GM19240 (cell line): ENCODE measurements around the gene YIF1A.
"Not testable (repeated sequence)": the region's sequence is repeated elsewhere in the genome, so short reads cannot be mapped to it uniquely, and the experiment has no call there.

Experiments
- DNase-seq: peaks from one replicate; pipeline ENCODE4 v3.0.0; 2011; ENCODE audit warnings: low spot score; ENCODE audit not compliant: insufficient read length

The YIF1A gene

DNA sequence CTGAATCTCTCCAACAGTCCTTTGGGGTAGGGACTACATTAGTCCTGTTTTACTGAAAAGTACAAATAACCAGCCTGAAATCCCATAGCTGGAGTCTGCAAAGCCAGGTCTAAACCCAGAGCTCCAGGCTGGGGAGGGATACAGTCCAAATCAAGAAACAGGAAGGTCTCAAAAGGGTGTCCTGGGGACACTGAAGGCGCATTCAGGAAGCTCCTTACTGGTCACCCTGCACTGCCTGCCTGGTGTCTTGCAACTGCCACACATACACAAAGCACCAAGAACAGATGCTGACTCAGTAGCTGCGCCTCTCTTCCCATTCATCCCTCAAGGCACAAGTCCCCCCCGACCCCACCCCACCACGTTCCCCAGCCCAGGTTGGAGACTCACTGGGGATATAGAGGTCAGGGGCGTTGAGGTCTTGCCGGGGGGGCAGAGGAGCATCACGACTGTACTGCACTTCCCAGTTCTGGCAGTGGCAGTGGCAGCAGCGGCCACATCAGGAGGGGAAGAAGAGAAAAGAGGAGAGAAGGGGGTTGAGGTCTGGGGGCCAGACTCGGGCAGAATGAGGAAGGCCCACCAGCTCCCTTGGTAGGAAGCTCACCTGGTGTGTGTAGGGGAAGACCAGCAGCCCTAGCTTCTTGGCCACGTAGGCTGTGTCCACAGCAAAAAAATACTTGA, 1.6 kb downstream of the YIF1A start:
- no peak for DNase-seq

DNA sequence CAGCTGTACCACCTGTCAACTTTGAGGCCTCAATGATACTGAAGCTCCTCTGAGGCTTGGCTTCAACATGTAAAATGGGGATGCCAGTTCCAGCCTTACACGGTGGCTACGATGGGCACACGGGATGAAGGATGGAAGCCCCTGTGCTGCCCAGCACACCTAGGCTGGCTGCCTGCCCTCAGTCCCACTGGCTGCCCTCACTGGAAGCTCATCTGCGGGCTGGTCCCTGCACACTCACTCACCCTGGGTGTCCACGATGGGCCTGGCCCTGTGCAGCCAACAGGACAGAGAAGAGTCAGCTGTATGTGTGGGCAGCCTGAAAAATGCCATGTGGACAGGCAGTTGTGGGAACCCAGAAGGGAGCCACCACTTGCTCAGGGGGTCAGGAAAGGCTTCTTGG, 2.2 kb downstream of the YIF1A start:
- no peak for DNase-seq

DNA sequence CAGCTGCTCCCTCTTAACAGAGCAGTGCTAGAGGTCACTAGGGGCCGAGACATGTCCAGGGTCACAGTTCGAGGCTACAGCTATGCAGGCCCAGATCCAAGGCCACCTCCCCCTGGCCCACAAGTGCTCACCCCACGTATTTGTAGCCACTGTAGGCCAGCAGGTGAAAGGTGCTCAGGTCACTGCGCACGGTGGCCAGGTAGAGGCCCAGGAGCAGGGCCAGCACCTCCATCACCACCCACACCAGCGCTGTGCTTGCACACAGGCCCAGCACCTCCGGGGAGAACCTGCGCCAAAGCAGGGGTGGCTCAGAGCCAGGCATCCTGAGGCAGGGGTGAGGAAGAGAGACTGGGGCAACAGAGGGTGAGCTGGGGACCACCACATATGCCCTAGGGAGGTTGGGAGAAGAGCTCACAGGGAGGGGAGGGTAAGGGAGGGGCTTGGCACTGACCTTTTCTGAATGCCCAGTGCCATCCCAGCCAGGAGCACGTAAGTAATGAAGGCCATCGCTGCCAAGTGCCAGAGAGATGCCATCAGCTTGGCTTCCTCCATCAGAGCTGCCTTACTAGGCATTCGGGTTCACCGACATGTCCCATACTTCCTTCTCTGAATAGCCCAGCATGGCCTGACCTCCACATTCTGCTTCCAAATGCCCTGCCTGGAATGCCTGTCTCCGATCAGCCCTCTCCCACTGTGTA, 3.5 kb downstream of the YIF1A start:
- DNase-seq, result no peak

DNA sequence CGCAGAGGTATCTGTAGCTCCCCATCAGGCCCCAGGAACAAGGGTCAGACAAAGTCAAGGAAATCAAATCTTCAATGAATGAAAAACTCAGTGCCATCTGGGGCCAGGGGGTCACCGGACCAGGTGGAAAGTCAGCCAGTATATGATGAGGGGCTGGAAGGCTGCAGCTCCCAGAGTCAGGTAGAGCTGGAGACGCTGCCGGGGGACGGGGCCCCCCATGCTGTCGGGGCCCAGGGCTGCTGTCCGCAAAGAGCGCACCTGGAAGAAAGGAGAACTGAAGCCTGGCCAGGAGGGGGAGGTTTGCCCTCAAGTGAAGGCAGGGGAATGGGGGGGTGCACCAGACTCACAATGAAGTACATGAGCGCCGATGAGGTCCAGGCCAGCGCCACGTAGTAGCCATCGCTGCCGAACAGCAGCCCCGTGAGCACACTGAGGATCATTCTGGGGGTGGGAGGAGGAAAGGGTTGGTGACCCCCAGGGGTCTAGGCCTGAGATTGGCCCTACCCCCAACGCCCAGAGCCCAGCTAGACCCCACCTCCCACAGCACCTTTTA, 4.3 kb downstream of the YIF1A start:
- no peak for DNase-seq

DNA sequence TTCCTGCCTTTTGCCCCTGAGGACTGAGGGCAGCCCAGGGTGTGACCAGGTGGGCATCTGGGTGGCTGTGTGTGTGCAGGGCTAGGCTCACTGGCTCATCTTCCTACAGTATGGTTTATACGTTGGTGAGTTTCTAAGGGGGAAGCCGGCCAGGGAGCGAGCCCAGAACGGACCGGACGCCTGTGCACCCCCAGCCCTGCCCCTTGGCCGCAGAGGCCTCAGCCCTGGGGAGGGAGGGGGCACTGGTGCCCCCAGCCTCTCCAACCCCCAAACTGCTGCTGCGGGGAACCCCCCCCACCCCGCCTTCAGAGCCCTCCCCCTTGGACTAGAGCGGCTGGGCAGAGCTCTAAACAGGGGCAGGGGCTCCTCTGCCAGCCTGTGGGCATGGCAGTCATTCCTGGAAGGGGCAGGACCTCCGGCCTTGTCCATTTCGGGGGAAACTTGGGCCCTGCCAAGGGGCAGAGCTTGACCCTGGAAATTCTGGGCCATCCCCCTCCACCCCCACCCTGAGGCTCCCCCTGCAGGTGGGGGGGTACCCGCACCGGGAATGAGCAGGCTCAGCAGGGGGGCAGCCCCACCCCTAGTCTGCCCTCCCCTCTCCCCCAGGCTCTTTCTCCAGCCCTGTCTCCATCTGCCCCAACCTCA, 5.4 kb downstream of the YIF1A start:
- no peak for DNase-seq

DNA sequence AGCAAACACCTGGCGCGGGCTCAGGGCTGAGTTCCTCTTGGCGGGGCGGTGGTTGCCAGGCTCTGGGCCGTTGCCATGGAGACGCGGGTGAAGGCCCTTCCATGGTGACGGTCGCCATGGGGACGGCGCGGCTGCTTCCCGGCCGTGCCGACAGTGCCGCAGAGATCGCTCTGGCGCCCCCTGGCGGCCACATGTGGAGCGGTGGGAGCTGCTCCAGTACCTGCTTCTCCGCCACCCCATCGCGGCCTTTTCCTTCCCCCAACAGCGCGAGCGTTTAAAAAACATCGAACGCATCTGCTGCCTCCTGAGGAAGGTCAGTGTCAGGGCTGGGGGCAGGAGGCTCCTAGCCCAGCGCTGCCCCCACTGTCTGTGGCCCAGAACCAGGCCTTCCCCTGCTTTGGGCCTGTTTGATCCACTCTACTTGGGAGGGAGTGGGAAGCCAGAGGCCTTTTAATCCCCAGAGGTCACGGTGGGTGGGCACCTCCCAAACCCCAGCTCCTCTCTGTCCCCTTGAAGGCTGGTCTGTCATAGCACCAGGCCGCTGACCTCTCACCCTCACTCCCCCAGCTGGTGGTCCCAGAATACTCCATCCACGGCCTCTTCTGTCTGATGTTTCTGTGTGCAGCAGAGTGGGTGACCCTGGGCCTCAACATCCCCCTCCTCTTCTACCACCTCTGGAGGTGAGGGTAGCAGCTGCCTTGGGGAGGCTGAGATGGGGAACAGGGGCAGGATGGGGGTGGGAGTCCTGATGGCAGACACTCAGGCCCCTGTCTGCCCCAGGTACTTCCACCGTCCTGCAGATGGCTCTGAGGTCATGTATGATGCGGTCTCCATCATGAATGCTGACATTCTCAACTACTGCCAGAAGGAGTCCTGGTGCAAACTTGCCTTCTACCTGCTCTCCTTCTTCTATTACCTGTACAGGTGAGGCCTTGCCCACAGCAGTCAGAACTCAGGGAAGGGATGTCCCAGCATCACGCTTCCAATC, 6.2 kb downstream of the YIF1A start:
- peak; percentile 99 for DNase-seq

DNA sequence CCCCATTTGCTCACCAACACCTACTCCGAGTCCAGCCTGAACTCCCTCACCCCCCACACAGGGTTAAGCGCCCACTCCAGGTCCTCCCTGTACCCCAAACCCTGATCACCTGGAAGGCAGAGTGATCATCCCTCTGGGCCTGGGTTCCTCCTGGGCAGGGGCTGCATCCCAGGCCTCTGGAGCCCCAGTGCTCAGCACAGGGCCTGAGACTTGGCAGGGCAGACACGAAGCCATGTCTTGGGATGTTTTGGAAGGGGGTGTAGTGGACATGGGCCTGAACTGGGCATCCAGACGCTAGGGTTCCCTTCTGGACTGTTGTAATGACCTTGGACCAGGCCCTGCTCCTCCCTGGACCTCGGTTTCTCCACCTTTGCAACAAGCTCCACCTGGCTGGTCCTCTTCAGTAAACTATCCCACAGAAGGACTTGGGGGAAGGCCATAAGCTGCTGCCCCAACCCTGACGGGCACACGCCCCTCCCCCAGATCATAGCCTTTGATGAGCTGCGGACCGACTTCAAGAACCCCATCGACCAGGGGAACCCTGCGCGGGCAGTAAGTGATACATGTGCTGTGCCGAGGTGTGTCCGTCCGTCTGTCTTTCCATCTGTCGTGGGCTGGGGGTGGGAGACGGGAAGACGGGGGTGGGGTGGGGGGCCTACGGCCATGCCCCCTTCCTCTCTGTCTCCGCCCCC, 7.0 kb downstream of the YIF1A start:
- no peak for DNase-seq

DNA sequence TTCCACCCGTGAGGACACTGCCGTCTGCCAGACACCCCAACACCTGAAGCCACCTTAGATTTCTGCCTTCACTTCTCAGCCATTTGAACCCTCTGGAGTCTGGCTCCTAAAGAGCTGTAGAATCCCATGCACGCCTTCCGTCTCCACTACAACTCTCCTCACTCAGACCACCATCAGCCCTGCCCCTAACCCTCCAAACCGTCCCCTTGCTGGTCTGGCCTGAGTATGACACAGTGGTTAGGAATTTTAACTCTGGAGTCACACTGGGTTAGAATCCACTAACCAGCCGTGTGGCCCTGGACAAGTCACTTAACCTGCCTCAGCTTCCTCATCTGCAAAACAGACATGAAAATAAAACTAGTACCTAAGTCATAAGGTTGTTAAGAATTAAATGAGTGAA, 7.9 kb downstream of the YIF1A start:
- DNase-seq, result no peak

DNA sequence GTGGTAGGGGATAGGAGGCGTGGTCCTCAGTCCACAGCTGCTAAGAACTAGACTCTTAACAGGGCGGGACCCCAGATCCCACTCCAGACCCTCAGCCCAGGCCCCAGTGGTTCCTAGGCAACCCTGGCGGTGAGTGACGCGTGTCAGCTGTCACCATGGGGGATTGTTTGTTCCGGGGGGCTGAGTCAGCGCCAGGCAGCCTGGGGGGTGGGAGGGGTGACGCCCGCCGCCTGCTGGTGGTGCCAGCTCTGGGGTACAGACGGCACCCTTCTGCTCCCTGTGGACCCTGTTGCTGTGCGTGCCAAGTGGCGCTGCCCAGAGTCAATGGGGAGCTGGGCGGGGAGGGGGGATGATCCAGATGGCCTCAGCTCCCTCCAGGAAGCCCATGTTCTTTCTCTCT, 8.5 kb downstream of the YIF1A start:
- DNase-seq, result no peak

DNA sequence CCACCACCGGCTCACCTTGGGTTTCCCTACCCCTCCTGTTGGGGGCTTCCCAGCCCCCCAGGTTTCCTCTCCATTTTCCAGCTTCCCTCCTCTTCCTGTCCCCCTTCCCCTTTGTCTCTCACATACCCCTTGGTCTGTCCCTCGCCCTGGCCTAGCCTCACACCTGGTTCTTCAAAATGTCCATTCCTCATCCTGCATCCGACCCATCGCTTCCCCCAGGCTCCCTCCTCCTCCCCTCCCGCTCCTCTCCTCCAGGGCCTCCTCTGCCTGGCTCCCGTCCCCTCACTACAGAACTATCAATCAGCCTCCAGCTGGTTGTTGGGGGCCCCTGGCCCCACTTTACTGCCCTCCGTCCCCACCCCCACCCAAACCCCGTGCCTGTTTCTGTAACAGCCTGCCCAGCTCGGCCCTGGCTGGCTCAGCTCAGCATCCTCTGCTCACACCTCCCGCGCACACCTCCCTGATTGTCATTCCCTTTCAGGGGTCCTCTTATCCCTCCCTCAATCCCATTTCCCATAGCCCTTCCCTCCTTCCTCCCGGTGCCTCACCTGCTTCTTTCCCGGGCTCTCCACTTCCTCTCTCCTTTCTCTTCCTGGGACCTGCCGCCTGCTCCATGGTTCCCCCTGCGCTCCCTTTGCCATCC, 9.7 kb downstream of the YIF1A start:
- no peak for DNase-seq

DNA sequence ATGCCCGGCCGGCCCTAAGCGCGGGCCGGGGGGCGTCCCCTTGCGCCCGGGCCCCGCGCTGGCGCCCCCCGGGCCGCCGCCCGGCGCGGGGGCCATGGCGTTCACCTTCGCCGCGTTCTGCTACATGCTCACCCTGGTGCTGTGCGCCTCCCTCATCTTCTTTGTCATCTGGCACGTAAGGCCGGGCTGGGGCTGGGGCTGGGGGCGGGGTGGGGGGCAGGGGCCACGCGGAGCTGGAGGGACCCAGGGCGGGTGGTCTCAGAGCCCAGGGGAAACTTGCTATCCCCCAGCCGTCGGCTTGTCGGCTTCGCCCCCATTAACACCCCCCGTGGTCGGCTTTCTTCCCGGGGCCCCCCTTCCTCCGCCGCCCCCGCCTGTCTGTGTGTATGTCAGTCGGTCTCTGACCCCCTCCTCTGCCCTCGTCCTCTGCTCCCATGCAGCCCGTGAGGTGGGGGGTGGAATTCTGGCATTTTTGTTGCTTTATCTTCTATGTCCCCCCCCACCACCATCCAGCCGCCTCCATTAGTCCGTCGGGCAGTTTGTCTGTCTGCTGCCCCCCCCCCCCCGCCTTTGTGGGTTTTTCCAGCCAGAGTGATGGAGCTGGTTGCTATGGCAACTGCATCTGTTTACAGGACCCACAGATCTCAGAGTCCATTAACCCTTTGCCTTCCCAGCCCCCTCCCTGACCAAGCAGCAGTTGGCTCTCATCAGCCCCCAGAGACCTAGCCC, 10.4 kb downstream of the YIF1A start:
- no peak for DNase-seq

DNA sequence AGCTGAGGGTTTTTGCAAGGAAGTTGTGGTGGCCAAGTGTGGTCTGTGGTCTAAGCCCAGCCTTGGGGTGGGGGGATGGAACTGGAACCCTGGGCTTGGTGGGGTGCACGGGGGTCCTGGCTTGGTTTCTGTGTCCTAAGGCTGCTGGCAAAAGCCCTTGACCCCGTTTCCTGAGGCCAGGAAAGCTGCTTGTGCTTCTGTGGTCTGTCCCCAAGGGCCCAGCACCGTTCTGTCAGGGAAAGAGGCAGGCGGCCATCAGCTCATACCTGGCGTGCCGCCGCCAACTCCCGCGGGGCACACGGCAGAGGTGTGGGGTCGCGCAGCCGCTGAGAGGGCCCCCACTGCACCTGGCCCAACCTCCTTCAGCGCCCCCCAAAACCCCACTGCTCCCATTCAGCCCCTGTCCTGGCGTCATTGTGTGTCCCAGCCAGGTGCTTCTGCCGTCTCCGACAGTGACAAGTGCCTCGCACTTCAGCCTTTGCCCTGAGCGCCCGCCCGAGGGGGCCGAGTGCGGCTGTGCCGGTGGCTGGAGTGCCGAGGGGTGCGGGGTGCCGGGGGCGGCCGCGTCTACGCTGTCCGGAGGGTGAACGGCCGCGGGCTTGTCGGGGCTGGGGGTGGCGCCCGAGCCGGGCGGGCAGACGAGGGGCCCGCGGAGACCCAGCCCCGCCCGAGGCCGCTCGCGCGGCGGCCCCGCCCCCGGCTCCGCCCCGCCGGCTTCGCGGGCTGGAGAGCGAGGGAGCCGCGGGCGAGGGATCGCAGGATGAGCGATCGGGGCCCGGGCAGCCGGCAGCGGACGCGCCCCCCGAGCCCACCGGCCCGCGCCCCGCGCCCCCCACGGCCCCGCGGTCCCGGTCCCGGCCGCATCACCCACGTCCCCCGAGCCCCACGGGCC, 11.2 kb downstream of the YIF1A start, which contains the start of gene CNIH2:
TSS of gene CNIH2 (plus strand) at position 705 of the 892 bp plus-strand sequence. CDS start 282 bp downstream, outside the sequence.
- DNase-seq, result no peak

DNA sequence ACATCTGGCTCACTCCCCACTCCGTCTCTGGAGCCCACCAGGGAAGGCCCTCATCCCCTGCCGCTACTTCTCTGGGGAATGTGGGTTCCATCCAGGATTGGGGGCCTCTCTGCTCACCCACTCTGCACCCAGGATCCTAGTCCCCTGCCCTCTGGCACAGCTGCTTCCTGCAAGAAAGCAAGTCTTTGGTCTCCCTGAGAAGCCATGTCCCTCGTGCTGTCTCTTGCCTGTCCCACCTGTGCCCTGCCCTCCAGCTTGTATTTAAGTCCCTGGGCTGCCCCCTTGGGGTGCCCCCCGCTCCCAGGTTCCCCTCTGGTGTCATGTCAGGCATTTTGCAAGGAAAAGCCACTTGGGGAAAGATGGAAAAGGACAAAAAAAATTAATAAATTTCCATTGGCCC, 11.9 kb downstream of the YIF1A start:
- not testable (repeated sequence) for DNase-seq

DNA sequence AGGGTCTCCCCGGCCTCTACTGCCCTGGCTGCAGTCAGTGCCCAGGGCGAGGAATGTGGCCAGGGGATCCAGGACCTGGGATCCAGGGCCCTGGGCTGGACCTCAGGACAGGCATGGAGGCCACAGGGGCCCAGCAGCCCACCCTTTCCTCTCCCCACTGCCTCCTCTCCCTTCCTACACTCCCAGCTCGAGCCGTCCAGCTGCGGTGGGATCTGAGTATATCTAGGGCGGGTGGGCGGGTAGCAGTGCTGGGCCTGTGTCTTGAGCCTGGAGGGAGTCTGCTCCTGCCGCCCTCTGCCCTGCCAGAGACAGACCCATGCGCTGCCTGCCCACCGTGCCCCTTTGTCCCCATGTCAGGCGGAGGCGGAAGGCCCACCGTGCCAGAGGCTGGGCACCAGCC, 12.3 kb downstream of the YIF1A start:
- DNase-seq, result not testable (repeated sequence)

DNA sequence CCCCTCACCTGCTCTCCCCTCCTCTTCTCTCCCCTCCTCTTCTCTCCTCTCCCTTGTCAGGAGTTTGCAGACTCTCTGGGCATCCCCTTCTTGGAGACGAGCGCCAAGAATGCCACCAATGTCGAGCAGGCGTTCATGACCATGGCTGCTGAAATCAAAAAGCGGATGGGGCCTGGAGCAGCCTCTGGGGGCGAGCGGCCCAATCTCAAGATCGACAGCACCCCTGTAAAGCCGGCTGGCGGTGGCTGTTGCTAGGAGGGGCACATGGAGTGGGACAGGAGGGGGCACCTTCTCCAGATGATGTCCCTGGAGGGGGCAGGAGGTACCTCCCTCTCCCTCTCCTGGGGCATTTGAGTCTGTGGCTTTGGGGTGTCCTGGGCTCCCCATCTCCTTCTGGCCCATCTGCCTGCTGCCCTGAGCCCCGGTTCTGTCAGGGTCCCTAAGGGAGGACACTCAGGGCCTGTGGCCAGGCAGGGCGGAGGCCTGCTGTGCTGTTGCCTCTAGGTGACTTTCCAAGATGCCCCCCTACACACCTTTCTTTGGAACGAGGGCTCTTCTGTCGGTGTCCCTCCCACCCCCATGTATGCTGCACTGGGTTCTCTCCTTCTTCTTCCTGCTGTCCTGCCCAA, 12.8 kb downstream of the YIF1A start:
- DNase-seq, result no peak

DNA sequence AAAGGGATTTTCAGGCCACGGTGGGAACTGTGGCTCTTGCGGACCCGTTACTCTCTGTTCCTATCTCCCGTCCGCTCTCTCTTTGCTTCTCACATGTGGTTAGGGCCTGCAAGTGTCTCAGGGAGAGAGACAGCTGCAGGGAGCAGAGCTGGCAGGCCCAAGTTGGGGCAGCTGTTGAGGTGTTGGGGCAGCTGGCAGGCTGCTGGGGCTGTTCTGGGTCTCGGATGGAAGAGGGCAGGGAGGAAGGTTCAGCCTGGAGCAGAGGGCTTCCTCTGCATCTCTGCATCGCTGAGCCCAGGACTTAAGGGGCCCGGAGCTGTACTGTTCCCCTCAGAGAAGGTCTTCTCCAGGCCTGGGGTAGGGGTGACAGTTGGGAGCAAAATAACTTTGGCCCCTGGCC, 13.5 kb downstream of the YIF1A start:
- no peak for DNase-seq

DNA sequence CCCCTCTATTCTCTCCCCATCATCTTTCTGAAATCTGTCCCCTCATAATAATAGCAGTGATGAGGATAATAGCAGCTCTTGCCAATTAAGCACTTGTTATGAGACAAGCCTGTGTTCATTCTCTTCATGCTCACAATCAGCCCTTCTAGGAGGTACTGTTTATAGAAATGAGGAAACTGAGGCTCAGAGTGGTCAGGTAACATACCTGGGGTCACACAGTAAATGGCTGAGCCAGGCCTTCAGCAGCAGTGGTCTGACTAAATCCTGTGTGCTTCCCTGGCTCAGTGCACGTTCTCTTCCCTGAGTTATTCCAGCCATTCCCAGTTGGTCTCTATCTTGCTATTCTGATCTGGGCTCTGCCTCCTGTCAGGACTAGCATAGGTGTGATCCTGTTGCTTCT, 14.7 kb downstream of the YIF1A start:
- no peak for DNase-seq

DNA sequence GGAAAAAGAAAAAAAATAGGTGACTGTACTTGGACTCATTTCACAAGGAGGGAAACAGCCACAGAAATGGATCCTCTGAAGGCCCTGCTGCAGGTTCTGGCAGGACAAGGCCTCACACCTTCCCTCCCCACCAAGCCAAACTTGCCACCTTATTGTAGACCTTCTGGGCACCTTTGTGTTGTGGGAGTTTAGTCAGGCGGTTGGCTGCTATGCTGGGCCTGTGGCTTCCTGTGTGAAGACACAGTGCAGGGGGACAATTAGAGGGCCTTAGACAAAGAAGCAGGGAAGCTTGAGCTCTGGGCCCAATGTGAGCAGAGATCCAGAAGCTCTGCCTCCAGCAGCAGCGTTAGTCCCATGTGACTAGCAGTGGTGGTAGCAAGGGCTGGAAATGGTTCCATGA, 16.3 kb downstream of the YIF1A start:
- no peak for DNase-seq
